Measurements from ENCODE around the gene BHMT2. TPM values are rescaled to one million over a fixed set of nuclear protein-coding genes. Genes with fewer than 3 reads are reported as not detected.

The BHMT2 gene
- total and polyA plus RNA-seq, 2 of the 13 experiments (the other 11 are each of a cell fraction or from before 2014, with no cell fraction given) = 13.8 to 18.8 TPM

DNA sequence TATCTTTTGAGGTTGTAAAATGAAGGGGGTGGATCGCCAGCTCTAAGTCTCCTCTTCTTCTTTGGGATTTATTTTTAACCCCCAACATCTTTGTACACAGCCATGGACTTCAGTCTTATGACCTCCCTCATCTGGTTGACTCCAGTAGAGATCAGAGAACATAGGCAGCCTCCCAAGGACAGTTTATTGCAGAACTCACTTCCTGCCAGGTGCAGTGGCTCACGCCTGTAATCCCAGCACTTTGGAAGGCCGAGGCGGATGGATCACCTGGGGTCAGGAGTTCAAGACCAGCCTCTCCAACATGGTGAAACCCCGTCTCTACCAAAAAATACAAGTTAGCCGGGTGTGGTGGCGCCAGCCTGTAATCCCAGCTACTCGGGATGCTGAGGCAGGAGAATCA is 39.2 kb downstream of the BHMT2 start (continued):
- TF ChIP-seq, protein P1, sequence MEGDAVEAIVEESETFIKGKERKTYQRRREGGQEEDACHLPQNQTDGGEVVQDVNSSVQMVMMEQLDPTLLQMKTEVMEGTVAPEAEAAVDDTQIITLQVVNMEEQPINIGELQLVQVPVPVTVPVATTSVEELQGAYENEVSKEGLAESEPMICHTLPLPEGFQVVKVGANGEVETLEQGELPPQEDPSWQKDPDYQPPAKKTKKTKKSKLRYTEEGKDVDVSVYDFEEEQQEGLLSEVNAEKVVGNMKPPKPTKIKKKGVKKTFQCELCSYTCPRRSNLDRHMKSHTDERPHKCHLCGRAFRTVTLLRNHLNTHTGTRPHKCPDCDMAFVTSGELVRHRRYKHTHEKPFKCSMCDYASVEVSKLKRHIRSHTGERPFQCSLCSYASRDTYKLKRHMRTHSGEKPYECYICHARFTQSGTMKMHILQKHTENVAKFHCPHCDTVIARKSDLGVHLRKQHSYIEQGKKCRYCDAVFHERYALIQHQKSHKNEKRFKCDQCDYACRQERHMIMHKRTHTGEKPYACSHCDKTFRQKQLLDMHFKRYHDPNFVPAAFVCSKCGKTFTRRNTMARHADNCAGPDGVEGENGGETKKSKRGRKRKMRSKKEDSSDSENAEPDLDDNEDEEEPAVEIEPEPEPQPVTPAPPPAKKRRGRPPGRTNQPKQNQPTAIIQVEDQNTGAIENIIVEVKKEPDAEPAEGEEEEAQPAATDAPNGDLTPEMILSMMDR (CRISPR knock-in tag; IDR thresholded peaks at IDR 0.05) = 0 out of 2 replicates have a peak, but pooled peaks have one; percentile 17
- TF ChIP-seq FOXA3 (CRISPR knock-in tag; IDR thresholded peaks at IDR 0.05) = peak; percentile 50; the same call in 1 of the 2 replicates
- TF ChIP-seq, protein P2, sequence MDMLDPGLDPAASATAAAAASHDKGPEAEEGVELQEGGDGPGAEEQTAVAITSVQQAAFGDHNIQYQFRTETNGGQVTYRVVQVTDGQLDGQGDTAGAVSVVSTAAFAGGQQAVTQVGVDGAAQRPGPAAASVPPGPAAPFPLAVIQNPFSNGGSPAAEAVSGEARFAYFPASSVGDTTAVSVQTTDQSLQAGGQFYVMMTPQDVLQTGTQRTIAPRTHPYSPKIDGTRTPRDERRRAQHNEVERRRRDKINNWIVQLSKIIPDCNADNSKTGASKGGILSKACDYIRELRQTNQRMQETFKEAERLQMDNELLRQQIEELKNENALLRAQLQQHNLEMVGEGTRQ (IDR thresholded peaks at IDR 0.05; ENCODE audit: low read depth, low read length) = no peak
- TF ChIP-seq, protein P2 (CRISPR knock-in tag; IDR thresholded peaks at IDR 0.05; ENCODE audit: borderline replicate concordance) = no peak
- no peak for TF ChIP-seq FOSL1 (CRISPR knock-in tag; IDR thresholded peaks at IDR 0.05; ENCODE audit: borderline replicate concordance)
- TF ChIP-seq, protein P3, sequence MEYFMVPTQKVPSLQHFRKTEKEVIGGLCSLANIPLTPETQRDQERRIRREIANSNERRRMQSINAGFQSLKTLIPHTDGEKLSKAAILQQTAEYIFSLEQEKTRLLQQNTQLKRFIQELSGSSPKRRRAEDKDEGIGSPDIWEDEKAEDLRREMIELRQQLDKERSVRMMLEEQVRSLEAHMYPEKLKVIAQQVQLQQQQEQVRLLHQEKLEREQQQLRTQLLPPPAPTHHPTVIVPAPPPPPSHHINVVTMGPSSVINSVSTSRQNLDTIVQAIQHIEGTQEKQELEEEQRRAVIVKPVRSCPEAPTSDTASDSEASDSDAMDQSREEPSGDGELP (IDR thresholded peaks at IDR 0.05; ENCODE audit: borderline replicate concordance, low read depth) = peak; percentile 62; the same call in 1 of the 2 replicates
- TF ChIP-seq, protein P4, sequence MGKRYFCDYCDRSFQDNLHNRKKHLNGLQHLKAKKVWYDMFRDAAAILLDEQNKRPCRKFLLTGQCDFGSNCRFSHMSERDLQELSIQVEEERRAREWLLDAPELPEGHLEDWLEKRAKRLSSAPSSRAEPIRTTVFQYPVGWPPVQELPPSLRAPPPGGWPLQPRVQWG (CRISPR knock-in tag; IDR thresholded peaks at IDR 0.05; ENCODE audit: borderline replicate concordance, low read depth) = no peak
- no peak for TF ChIP-seq ZBTB42 (CRISPR knock-in tag; IDR thresholded peaks at IDR 0.05)
- TF ChIP-seq DNMT1 (CRISPR knock-in tag; IDR thresholded peaks at IDR 0.05) = no peak
- TF ChIP-seq TRIM24 (CRISPR knock-in tag; IDR thresholded peaks at IDR 0.05) = no peak
- TF ChIP-seq ZNF724P (CRISPR knock-in tag; IDR thresholded peaks at IDR 0.05; ENCODE audit: borderline replicate concordance) = no peak
- no peak for TF ChIP-seq KDM3A (CRISPR knock-in tag; IDR thresholded peaks at IDR 0.05; ENCODE audit: low read depth)
- TF ChIP-seq NFKBIZ (CRISPR knock-in tag; IDR thresholded peaks at IDR 0.05) = no peak
- no peak for TF ChIP-seq ZNF781 (CRISPR knock-in tag; IDR thresholded peaks at IDR 0.05; ENCODE audit: borderline replicate concordance, not compliant biosample characterization)
- TF ChIP-seq ZNF354B (CRISPR knock-in tag; IDR thresholded peaks at IDR 0.05) = no peak
- no peak for TF ChIP-seq SYNCRIP (IDR thresholded peaks at IDR 0.05; ENCODE audit: insufficient read depth, low read depth, low read length)
- no peak for TF ChIP-seq SETDB1 (CRISPR knock-in tag; IDR thresholded peaks at IDR 0.05; ENCODE audit: borderline replicate concordance)
- TF ChIP-seq GFI1 (CRISPR knock-in tag; IDR thresholded peaks at IDR 0.05; ENCODE audit: borderline replicate concordance) = no peak
- no peak for TF ChIP-seq ZKSCAN1 (IDR thresholded peaks at IDR 0.05; ENCODE audit: low read length)
- TF ChIP-seq ZNF567 (CRISPR knock-in tag; IDR thresholded peaks at IDR 0.05; ENCODE audit: borderline replicate concordance) = no peak
- no peak for TF ChIP-seq ZNF260 (CRISPR knock-in tag; IDR thresholded peaks at IDR 0.05; ENCODE audit: borderline replicate concordance, low read depth)
- TF ChIP-seq RBFOX2 (IDR thresholded peaks at IDR 0.05; ENCODE audit: low read depth, low read length) = no peak
- TF ChIP-seq ZNF20 (CRISPR knock-in tag; IDR thresholded peaks at IDR 0.05) = no peak
- TF ChIP-seq ZNF432 (CRISPR knock-in tag; IDR thresholded peaks at IDR 0.05; ENCODE audit: borderline replicate concordance) = no peak
- TF ChIP-seq KAT7 (CRISPR knock-in tag; IDR thresholded peaks at IDR 0.05; ENCODE audit: borderline replicate concordance) = no peak
- peak; percentile 81 for TF ChIP-seq RXRB (CRISPR knock-in tag; IDR thresholded peaks at IDR 0.05; ENCODE audit: borderline replicate concordance)
- TF ChIP-seq POLR2G (IDR thresholded peaks at IDR 0.05; ENCODE audit: low read depth, low read length) = no peak
- no peak for TF ChIP-seq CC2D1A (CRISPR knock-in tag; IDR thresholded peaks at IDR 0.05)
